ENCODE data around the gene CATSPERB.
"Not testable (repeated sequence)": the region's sequence is repeated elsewhere in the genome, so short reads cannot be mapped to it uniquely, and the experiment has no call there.

Gene CATSPERB

GRCh38 chr14:91722386-91722785, 9.5 kb downstream of the CATSPERB start:
- no peak overlapping the region for H3K27ac Mint-ChIP-seq
- H3K4me3 Mint-ChIP-seq: no peak overlapping the region
- no peaks in the 10 kb centered on the region for H3K4me1 Mint-ChIP-seq
- CTCF ChIA-PET: no interaction called here
- H3K9me3 Mint-ChIP-seq: no peaks in the 10 kb centered on the region
- H3K27me3 Mint-ChIP-seq: no peaks in the 10 kb centered on the region
- no peaks in the 10 kb centered on the region for H3K36me3 Mint-ChIP-seq
- no peak for DNase-seq

DNA sequence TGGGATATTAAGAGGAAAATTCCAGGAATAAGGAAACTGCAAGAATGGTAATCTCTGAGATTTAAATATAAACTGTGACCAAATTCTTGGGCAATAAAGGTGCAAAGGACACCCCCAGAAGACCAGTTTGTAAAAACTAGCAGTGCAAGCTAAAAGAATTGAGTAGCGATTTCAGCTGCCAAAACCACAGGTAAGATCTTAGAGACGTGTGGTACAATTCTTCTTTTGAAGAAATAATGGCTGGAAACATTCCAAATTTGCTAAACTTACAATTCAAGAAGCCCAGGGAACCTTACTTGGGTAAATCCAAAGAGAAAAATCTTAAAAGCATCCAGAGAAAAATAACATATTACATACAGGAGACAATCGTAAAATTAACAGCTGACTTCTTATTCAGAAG, 12.0 kb downstream of the CATSPERB start:
- CTCF ChIA-PET: interaction anchor here (1.3 to 6.2 kb wide), 2 partner anchors 34 to 193 kb away, joined by 3 to 28 read pairs; no protein-coding TSS in a partner anchor
- H3K27me3 Mint-ChIP-seq: no peaks in the 10 kb centered on the region

DNA sequence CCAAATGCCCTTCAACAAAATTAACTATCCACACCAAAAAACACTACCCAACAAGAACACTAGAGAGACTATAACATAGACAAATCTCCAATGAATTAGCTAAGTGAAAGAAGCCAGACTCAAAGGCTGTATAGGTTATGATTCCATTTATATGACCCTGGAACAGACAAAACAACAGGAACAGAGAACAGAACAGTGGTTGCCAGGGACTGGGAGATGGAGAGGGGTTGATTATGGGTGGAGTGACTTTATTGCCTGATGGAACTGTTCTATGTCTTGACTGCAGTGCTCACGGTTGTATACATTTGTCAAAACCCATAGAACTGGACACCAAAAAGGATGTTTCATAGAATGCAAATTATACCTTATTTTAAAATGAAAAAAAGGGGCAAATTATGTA, 14.9 kb downstream of the CATSPERB start:
- Mint-ChIP-seq H3K4me1 (peaks cover 13% of the 10 kb centered on the region), H3K36me3 (peaks cover 1% of the 10 kb centered on the region), H3K27me3 (no peaks in the 10 kb centered on the region), H3K27ac (no peak overlapping the region), H3K9me3 (no peaks in the 10 kb centered on the region), H3K4me3 (no peak overlapping the region)
- CTCF ChIA-PET: interaction anchor here (0.7 to 6.2 kb wide), 3 partner anchors 67 to 324 kb away, joined by 3 to 28 read pairs (median 4); no protein-coding TSS in a partner anchor
- DNase-seq: no peak

More for the DNA sequence above, 12.0 kb downstream of the CATSPERB start:
- no peaks in the 10 kb centered on the region for H3K9me3 Mint-ChIP-seq
- no peak overlapping the region for H3K27ac Mint-ChIP-seq
- H3K4me3 Mint-ChIP-seq: no peak overlapping the region
- no peak for DNase-seq
- H3K4me1 Mint-ChIP-seq: peaks cover 6% of the 10 kb centered on the region
- H3K36me3 Mint-ChIP-seq: no peaks in the 10 kb centered on the region

- DNase-seq: peak; percentile 76
- Mint-ChIP-seq H3K9me3 (no peaks in the 10 kb centered on the region), H3K36me3 (peaks cover 1% of the 10 kb centered on the region), H3K27me3 (no peaks in the 10 kb centered on the region), H3K4me3 (no peak overlapping the region), H3K27ac (peak overlapping the region; percentile 60), H3K4me1 (peaks cover 13% of the 10 kb centered on the region)
- CTCF ChIA-PET: interaction anchor here (0.7 to 6.2 kb wide), 6 partner anchors 116 to 282 kb away, joined by 3 to 28 read pairs (median 4); no protein-coding TSS in a partner anchor
Measured at GRCh38 chr14:91714805-91715204, 17.1 kb downstream of the CATSPERB start.

DNA sequence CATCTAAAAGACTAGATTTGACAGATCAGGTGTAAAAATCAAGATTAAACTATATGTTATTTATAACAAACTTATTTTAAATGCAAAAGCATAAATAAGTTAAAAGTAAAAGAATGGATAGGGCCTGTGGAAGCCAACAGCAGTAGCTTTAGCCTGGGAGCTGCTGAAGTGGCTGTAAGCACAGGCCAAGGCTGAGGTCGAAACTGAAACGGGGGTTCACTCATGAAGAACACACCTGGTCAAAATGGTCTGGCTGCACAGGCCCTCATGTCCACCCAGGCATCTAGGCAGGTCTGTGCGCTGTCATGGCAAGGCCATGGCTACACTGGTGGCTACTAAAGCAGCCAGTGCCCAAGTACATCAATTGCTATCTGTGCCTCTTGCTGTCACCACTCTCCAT, 23.1 kb downstream of the CATSPERB start:
- no peaks in the 10 kb centered on the region for H3K9me3 Mint-ChIP-seq
- H3K36me3 Mint-ChIP-seq: no peaks in the 10 kb centered on the region
- no peak overlapping the region for H3K27ac Mint-ChIP-seq
- H3K27me3 Mint-ChIP-seq: no peaks in the 10 kb centered on the region
- DNase-seq: no peak
- H3K4me3 Mint-ChIP-seq: no peak overlapping the region
- H3K4me1 Mint-ChIP-seq: no peaks in the 10 kb centered on the region
- CTCF ChIA-PET: interaction anchor here (0.6 kb wide), 1 partner anchor 39 kb away, joined by 3 read pairs; no protein-coding TSS in a partner anchor

GRCh38 chr14:91706996-91707395, 24.9 kb downstream of the CATSPERB start:
- Mint-ChIP-seq H3K4me1 (no peaks in the 10 kb centered on the region), H3K27ac (no peak overlapping the region), H3K9me3 (no peaks in the 10 kb centered on the region), H3K4me3 (no peak overlapping the region), H3K27me3 (no peaks in the 10 kb centered on the region), H3K36me3 (no peaks in the 10 kb centered on the region)
- CTCF ChIA-PET: no interaction called here
- no peak for DNase-seq

GRCh38 chr14:91694643-91695042, 37.2 kb downstream of the CATSPERB start:
- Mint-ChIP-seq H3K9me3 (peaks cover 14% of the 10 kb centered on the region), H3K27me3 (peaks cover 12% of the 10 kb centered on the region), H3K4me1 (peaks cover 3% of the 10 kb centered on the region), H3K27ac (no peak overlapping the region), H3K36me3 (peaks cover 9% of the 10 kb centered on the region), H3K4me3 (no peak overlapping the region)
- DNase-seq: no peak
- CTCF ChIA-PET: interaction anchor here (0.7 kb wide), 1 partner anchor 261 kb away, joined by 3 read pairs; no protein-coding TSS in a partner anchor

- Mint-ChIP-seq H3K4me1 (peaks cover 3% of the 10 kb centered on the region), H3K4me3 (no peak overlapping the region)
- no peak for DNase-seq
Measured at GRCh38 chr14:91693346-91693745, 38.5 kb downstream of the CATSPERB start.

GRCh38 chr14:91692075-91692474, 39.8 kb downstream of the CATSPERB start:
- Mint-ChIP-seq H3K27me3 (peaks cover 15% of the 10 kb centered on the region), H3K4me1 (peaks cover 3% of the 10 kb centered on the region), H3K36me3 (peaks cover 7% of the 10 kb centered on the region), H3K27ac (no peak overlapping the region), H3K4me3 (no peak overlapping the region), H3K9me3 (peaks cover 10% of the 10 kb centered on the region)
- CTCF ChIA-PET: no interaction called here
- DNase-seq: no peak

More at GRCh38 chr14:91693346-91693745, 38.5 kb downstream of the CATSPERB start:
- Mint-ChIP-seq H3K9me3 (peaks cover 14% of the 10 kb centered on the region), H3K27me3 (peaks cover 16% of the 10 kb centered on the region), H3K27ac (no peak overlapping the region), H3K36me3 (peaks cover 9% of the 10 kb centered on the region)
- CTCF ChIA-PET: no interaction called here

GRCh38 chr14:91689608-91690007, 42.3 kb downstream of the CATSPERB start:
- Mint-ChIP-seq H3K4me1 (peaks cover under 1% of the 10 kb centered on the region), H3K4me3 (no peak overlapping the region), H3K27me3 (peaks cover 4% of the 10 kb centered on the region), H3K27ac (no peak overlapping the region), H3K9me3 (peaks cover 10% of the 10 kb centered on the region), H3K36me3 (peaks cover 7% of the 10 kb centered on the region)
- CTCF ChIA-PET: no interaction called here
- no peak for DNase-seq

GRCh38 chr14:91687436-91687835, 44.5 kb downstream of the CATSPERB start:
- CTCF ChIA-PET, H3K4me1 Mint-ChIP-seq: not testable (repeated sequence)

DNA sequence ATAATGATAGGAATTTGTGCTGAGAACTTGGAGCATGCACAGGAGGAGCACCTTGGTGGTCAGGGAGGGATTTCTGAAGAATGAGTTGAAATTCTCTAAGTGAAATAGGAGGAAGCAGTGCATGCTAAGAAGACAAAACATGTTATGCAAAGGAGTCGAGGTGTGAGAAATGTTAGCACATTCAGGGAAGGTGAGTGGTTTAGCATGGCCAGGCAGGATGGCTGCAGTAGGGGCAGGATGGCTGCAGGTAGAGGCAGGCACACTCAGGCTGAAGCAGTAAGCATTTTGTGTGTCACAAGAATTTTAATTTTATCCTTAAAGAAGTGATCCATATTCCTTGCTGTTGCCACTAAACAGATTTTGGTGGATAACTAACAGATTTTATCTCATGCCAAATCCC, 46.3 kb downstream of the CATSPERB start:
- Mint-ChIP-seq H3K4me3 (no peak overlapping the region), H3K27ac (no peak overlapping the region), H3K36me3 (peaks cover 5% of the 10 kb centered on the region), H3K4me1 (peaks cover 15% of the 10 kb centered on the region), H3K27me3 (peaks cover 4% of the 10 kb centered on the region), H3K9me3 (peaks cover 9% of the 10 kb centered on the region)
- DNase-seq: no peak
- CTCF ChIA-PET: no interaction called here

More at GRCh38 chr14:91687436-91687835, 44.5 kb downstream of the CATSPERB start:
- peaks cover 10% of the 10 kb centered on the region for H3K9me3 Mint-ChIP-seq
- not testable (repeated sequence) for DNase-seq, H3K4me3 Mint-ChIP-seq, H3K27me3 Mint-ChIP-seq, H3K27ac Mint-ChIP-seq, H3K36me3 Mint-ChIP-seq

DNA sequence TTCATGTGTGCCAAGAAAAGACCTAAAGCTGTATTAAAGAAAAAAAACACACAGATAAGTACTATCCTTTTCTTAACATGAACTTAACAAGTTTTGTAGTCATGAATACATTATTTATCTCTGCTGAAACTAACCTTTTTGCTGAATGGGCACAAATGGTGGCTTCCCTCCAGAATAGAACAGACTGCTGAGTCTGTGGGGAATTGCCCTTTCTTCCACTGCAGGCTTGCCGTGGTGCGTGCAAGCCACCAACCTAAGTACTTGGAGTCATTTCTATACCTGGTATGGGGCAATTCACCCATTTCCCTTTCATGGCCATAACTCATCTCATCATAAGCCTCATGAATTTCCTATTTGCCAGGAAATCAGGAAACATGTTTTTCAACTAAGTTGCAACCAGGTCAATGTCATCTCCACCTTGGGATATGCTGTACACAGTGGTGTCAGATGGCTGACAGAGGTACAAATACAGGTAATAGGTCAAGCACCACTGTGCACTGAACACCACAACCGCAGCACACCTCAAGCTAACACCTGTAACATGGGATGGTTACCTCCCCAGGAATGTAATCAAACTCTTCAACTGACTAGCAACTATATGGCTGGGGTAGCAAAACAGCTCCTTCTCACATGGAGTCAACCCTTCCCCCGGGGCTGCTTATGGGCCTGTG, 49.9 kb downstream of the CATSPERB start:
- Mint-ChIP-seq H3K36me3 (peaks cover 3% of the 10 kb centered on the region), H3K27ac (no peak overlapping the region), H3K4me3 (no peak overlapping the region), H3K4me1 (peaks cover 15% of the 10 kb centered on the region), H3K9me3 (peaks cover 12% of the 10 kb centered on the region), H3K27me3 (no peaks in the 10 kb centered on the region)
- CTCF ChIA-PET: no interaction called here
- DNase-seq: no peak

DNA sequence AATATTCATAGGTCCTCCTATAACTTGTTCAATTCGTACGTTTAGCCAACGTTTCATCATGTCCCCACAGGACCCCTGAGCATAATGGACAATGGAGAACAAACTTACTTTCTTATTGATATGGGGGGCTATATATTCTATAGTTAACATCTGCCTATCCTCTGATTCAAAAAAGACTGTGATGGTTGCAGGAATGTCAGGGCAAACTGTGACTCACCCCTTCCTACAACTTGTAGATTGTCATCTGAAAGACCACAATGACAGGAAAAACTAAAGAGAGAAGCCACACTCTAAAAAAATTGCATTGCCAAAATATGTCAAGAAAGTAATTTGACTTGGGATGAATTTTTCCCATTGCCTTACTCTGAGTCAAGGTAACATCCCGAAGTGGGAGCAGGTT, 50.8 kb downstream of the CATSPERB start:
- peaks cover 12% of the 10 kb centered on the region for H3K9me3 Mint-ChIP-seq
- H3K27ac Mint-ChIP-seq: no peak overlapping the region
- DNase-seq: no peak
- no peak overlapping the region for H3K4me3 Mint-ChIP-seq
- H3K27me3 Mint-ChIP-seq: no peaks in the 10 kb centered on the region
- H3K36me3 Mint-ChIP-seq: peaks cover 3% of the 10 kb centered on the region
- H3K4me1 Mint-ChIP-seq: peaks cover 15% of the 10 kb centered on the region
- CTCF ChIA-PET: no interaction called here

GRCh38 chr14:91679273-91679672, 52.6 kb downstream of the CATSPERB start:
- Mint-ChIP-seq H3K9me3 (peaks cover 12% of the 10 kb centered on the region), H3K27ac (no peak overlapping the region), H3K4me1 (peaks cover 15% of the 10 kb centered on the region), H3K4me3 (no peak overlapping the region), H3K27me3 (no peaks in the 10 kb centered on the region), H3K36me3 (peaks cover 3% of the 10 kb centered on the region)
- no peak for DNase-seq
- CTCF ChIA-PET: no interaction called here

Data from activated naive CD4-positive, alpha-beta T cell treated with anti-CD3 and anti-CD28 coated beads, Interleukin-2, amount 10 ng/mL, durations not matched to agents 7 days and 5 days (primary cell).